Transverse colon (tissue), 4 donors: ENCODE measurements around the gene IL1RAPL1.

Source experiments
- EP300 ChIP-seq: sonication (generic); formaldehyde crosslinking; IDR thresholded peaks from one replicate; pipeline ENCODE4 v1.6.1; 2017; ENCODE audit warnings: antibody characterized with exemption, low read depth
- POLR2AphosphoS5 ChIP-seq, 3 donors: sonication (generic); formaldehyde crosslinking; IDR thresholded peaks; one replicate each; pipeline ENCODE4 v1.6.1; 2016; ENCODE audit warnings: antibody characterized with exemption in 3 of 3
- TF ChIP-seq, protein P1 (sequence below), 5 experiments: fragments of 200-600 bp in 3 of 5; fragments of 450-650 bp in 2 of 5; sonication (generic) in 3 of 5; IDR thresholded peaks; 1 replicate in 2 of 5; 2 replicates in 3 of 5; pipeline ENCODE4 v1.5.1; 2016 to 2017; ENCODE audit warnings: antibody characterized with exemption in 5 of 5, inconsistent platforms in 3 of 5, mild to moderate bottlenecking in 2 of 5, moderate library complexity in 1 of 5

- TF ChIP-seq, protein P1, sequence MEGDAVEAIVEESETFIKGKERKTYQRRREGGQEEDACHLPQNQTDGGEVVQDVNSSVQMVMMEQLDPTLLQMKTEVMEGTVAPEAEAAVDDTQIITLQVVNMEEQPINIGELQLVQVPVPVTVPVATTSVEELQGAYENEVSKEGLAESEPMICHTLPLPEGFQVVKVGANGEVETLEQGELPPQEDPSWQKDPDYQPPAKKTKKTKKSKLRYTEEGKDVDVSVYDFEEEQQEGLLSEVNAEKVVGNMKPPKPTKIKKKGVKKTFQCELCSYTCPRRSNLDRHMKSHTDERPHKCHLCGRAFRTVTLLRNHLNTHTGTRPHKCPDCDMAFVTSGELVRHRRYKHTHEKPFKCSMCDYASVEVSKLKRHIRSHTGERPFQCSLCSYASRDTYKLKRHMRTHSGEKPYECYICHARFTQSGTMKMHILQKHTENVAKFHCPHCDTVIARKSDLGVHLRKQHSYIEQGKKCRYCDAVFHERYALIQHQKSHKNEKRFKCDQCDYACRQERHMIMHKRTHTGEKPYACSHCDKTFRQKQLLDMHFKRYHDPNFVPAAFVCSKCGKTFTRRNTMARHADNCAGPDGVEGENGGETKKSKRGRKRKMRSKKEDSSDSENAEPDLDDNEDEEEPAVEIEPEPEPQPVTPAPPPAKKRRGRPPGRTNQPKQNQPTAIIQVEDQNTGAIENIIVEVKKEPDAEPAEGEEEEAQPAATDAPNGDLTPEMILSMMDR (IDR thresholded peaks at IDR 0.05), result peak; percentile 35 to 48 (median 40)
- TF ChIP-seq EP300, result no peak
- TF ChIP-seq POLR2AphosphoS5 (IDR thresholded peaks at IDR 0.05), result no peak
These were observed 891.3 kb downstream of the IL1RAPL1 start for GRCh38 chrX:29478336-29479069.
